B cell (primary cell): ENCODE measurements around the gene THBD.

ENCODE experiments used
- EZH2 ChIP-seq: IDR thresholded peaks from 2 replicates; pipeline ENCODE4 v1.6.1; 2012; ENCODE audit warnings: borderline replicate concordance, low read depth, mild to moderate bottlenecking, moderate library complexity, low read length; ENCODE audit not compliant: insufficient read depth, poor library complexity, severe bottlenecking
- TF ChIP-seq, protein P1 (sequence below): fragments of 200-600 bp; IDR thresholded peaks from one replicate; pipeline ENCODE4 v1.8.0; 2022; ENCODE audit warnings: antibody characterized with exemption, mild to moderate bottlenecking

DNA sequence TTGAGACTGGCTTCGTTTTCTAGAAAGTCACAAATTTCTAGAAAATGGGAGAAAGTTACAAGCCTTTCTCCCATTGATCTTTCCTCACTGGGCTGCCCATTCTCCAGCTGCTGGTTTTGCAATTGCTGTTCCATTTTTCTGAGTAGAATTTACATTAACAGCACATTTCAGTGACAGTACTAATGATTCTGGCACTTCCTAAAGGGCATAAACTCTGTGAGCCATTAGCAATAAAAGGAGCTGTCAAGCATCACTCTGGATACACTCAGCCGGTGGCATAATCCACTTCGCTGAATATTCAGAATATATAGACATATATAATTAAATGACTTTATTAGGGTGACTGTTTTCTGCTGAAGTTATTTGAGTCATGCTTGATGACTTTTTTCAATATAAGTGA, 21.1 kb downstream of the THBD start:
- TF ChIP-seq, protein P1, sequence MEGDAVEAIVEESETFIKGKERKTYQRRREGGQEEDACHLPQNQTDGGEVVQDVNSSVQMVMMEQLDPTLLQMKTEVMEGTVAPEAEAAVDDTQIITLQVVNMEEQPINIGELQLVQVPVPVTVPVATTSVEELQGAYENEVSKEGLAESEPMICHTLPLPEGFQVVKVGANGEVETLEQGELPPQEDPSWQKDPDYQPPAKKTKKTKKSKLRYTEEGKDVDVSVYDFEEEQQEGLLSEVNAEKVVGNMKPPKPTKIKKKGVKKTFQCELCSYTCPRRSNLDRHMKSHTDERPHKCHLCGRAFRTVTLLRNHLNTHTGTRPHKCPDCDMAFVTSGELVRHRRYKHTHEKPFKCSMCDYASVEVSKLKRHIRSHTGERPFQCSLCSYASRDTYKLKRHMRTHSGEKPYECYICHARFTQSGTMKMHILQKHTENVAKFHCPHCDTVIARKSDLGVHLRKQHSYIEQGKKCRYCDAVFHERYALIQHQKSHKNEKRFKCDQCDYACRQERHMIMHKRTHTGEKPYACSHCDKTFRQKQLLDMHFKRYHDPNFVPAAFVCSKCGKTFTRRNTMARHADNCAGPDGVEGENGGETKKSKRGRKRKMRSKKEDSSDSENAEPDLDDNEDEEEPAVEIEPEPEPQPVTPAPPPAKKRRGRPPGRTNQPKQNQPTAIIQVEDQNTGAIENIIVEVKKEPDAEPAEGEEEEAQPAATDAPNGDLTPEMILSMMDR = no peak
- TF ChIP-seq EZH2 = no peak
